Measurements from ENCODE around the gene ELOVL6.
A peak's percentile ranks its signal among the peaks of the same experiment; 100 is the strongest.

The ELOVL6 gene

GRCh38 chr4:110119880-110120279, 78.5 kb downstream of the ELOVL6 start:
- no CpG with 5 or more reads among the region's 1 CpG for WGBS (ENCODE audit: extremely low coverage, insufficient coverage, low lambda C conversion rate)
- Histone ChIP-seq H3K4me2 (ENCODE audit: low read length) (no peak overlapping the region), H3K27me3 (ENCODE audit: insufficient read depth, low read length, poor library complexity) (no peaks in the 10 kb centered on the region), H2BK120ac (ENCODE audit: low read depth, low read length) (no peak overlapping the region), H2AK5ac (ENCODE audit: low read length) (no peak overlapping the region), H3K79me1 (ENCODE audit: low read length) (peaks cover 12% of the 10 kb centered on the region), H3K56ac (ENCODE audit: low read length) (no peak overlapping the region), H3K4me1 (ENCODE audit: control insufficient read depth, low read depth, low read length) (peaks cover 4% of the 10 kb centered on the region), H3K4ac (ENCODE audit: low read depth, low read length) (no peak overlapping the region), H3K36me3 (ENCODE audit: control insufficient read depth, insufficient read depth, low read length) (no peaks in the 10 kb centered on the region), H3K27ac (ENCODE audit: low read depth, low read length) (peak overlapping the region; percentile 0), H2BK15ac (replicated peaks; ENCODE audit: low read depth) (no peak overlapping the region), H3K18ac (ENCODE audit: low read length) (no peak overlapping the region), H3K9ac (ENCODE audit: low read length) (no peak overlapping the region), H3K4me3 (ENCODE audit: low read length) (no peak overlapping the region), H4K8ac (ENCODE audit: low read depth, low read length) (no peak overlapping the region), H4K5ac (ENCODE audit: low read length) (no peak overlapping the region), H2BK5ac (ENCODE audit: low read length) (no peak overlapping the region), H3K79me2 (ENCODE audit: control insufficient read depth, insufficient read depth, low read length) (peaks cover 2% of the 10 kb centered on the region), H3K23ac (ENCODE audit: low read length) (no peak overlapping the region)
- DNase-seq: peak; percentile 61

GRCh38 chr4:110119337-110119736, 79.1 kb downstream of the ELOVL6 start:
- Histone ChIP-seq H2BK15ac (replicated peaks; ENCODE audit: low read depth) (no peak overlapping the region), H3K27me3 (ENCODE audit: insufficient read depth, low read length, poor library complexity) (no peaks in the 10 kb centered on the region), H3K36me3 (ENCODE audit: control insufficient read depth, insufficient read depth, low read length) (no peaks in the 10 kb centered on the region), H3K9ac (ENCODE audit: low read length) (no peak overlapping the region), H3K56ac (ENCODE audit: low read length) (no peak overlapping the region), H3K4me2 (ENCODE audit: low read length) (no peak overlapping the region), H3K27ac (ENCODE audit: low read depth, low read length) (no peak overlapping the region), H4K5ac (ENCODE audit: low read length) (no peak overlapping the region), H3K79me1 (ENCODE audit: low read length) (peaks cover 12% of the 10 kb centered on the region), H3K23ac (ENCODE audit: low read length) (no peak overlapping the region), H3K18ac (ENCODE audit: low read length) (no peak overlapping the region), H3K4ac (ENCODE audit: low read depth, low read length) (peak overlapping the region; percentile 57), H4K8ac (ENCODE audit: low read depth, low read length) (no peak overlapping the region), H2BK5ac (ENCODE audit: low read length) (no peak overlapping the region), H2AK5ac (ENCODE audit: low read length) (no peak overlapping the region), H2BK120ac (ENCODE audit: low read depth, low read length) (no peak overlapping the region), H3K4me3 (ENCODE audit: low read length) (no peak overlapping the region), H3K79me2 (ENCODE audit: control insufficient read depth, insufficient read depth, low read length) (peaks cover 2% of the 10 kb centered on the region), H3K4me1 (ENCODE audit: control insufficient read depth, low read depth, low read length) (peaks cover 4% of the 10 kb centered on the region)
- no peak for DNase-seq
- WGBS (ENCODE audit: extremely low coverage, insufficient coverage, low lambda C conversion rate): no CpG with 5 or more reads among the region's 3 CpGs

GRCh38 chr4:110112056-110112455, 86.4 kb downstream of the ELOVL6 start:
- H3K4me1 ChIP-seq (ENCODE audit: control insufficient read depth, low read depth, low read length): peaks cover 2% of the 10 kb centered on the region
- H3K9ac ChIP-seq (ENCODE audit: low read length): no peak overlapping the region
- no peak overlapping the region for H4K5ac ChIP-seq (ENCODE audit: low read length)
- DNase-seq: no peak
- H3K4me3 ChIP-seq (ENCODE audit: low read length): no peak overlapping the region
- no peak overlapping the region for H3K23ac ChIP-seq (ENCODE audit: low read length)
- H3K4ac ChIP-seq (ENCODE audit: low read depth, low read length): no peak overlapping the region
- peaks cover 2% of the 10 kb centered on the region for H3K79me1 ChIP-seq (ENCODE audit: low read length)
- H4K8ac ChIP-seq (ENCODE audit: low read depth, low read length): no peak overlapping the region
- H3K56ac ChIP-seq (ENCODE audit: low read length): no peak overlapping the region
- no peaks in the 10 kb centered on the region for H3K27me3 ChIP-seq (ENCODE audit: insufficient read depth, low read length, poor library complexity)
- no peak overlapping the region for H2AK5ac ChIP-seq (ENCODE audit: low read length)
- H3K36me3 ChIP-seq (ENCODE audit: control insufficient read depth, insufficient read depth, low read length): no peaks in the 10 kb centered on the region
- no peak overlapping the region for H3K27ac ChIP-seq (ENCODE audit: low read depth, low read length)
- H3K79me2 ChIP-seq (ENCODE audit: control insufficient read depth, insufficient read depth, low read length): no peaks in the 10 kb centered on the region
- no peak overlapping the region for H3K18ac ChIP-seq (ENCODE audit: low read length)
- H2BK120ac ChIP-seq (ENCODE audit: low read depth, low read length): no peak overlapping the region
- H2BK5ac ChIP-seq (ENCODE audit: low read length): no peak overlapping the region
- H2BK15ac ChIP-seq (replicated peaks; ENCODE audit: low read depth): no peak overlapping the region
- H3K4me2 ChIP-seq (ENCODE audit: low read length): no peak overlapping the region
- no CpG with 5 or more reads among the region's 4 CpGs for WGBS (ENCODE audit: extremely low coverage, insufficient coverage, low lambda C conversion rate)

GRCh38 chr4:110109455-110109854, 89.0 kb downstream of the ELOVL6 start:
- no CpG with 5 or more reads among the region's 3 CpGs for WGBS (ENCODE audit: extremely low coverage, insufficient coverage, low lambda C conversion rate)
- no peak overlapping the region for H2BK5ac ChIP-seq (ENCODE audit: low read length)
- no peak overlapping the region for H3K4me3 ChIP-seq (ENCODE audit: low read length)
- no peak overlapping the region for H4K5ac ChIP-seq (ENCODE audit: low read length)
- H3K9ac ChIP-seq (ENCODE audit: low read length): no peak overlapping the region
- peaks cover 6% of the 10 kb centered on the region for H3K4me1 ChIP-seq (ENCODE audit: control insufficient read depth, low read depth, low read length)
- H3K4me2 ChIP-seq (ENCODE audit: low read length): no peak overlapping the region
- DNase-seq: no peak
- no peak overlapping the region for H2BK120ac ChIP-seq (ENCODE audit: low read depth, low read length)
- H4K8ac ChIP-seq (ENCODE audit: low read depth, low read length): no peak overlapping the region
- no peak overlapping the region for H3K56ac ChIP-seq (ENCODE audit: low read length)
- H2BK15ac ChIP-seq (replicated peaks; ENCODE audit: low read depth): no peak overlapping the region
- H3K4ac ChIP-seq (ENCODE audit: low read depth, low read length): no peak overlapping the region
- H3K79me1 ChIP-seq (ENCODE audit: low read length): no peaks in the 10 kb centered on the region
- no peak overlapping the region for H2AK5ac ChIP-seq (ENCODE audit: low read length)
- no peaks in the 10 kb centered on the region for H3K27me3 ChIP-seq (ENCODE audit: insufficient read depth, low read length, poor library complexity)
- no peak overlapping the region for H3K23ac ChIP-seq (ENCODE audit: low read length)
- H3K36me3 ChIP-seq (ENCODE audit: control insufficient read depth, insufficient read depth, low read length): no peaks in the 10 kb centered on the region
- no peak overlapping the region for H3K27ac ChIP-seq (ENCODE audit: low read depth, low read length)
- no peak overlapping the region for H3K18ac ChIP-seq (ENCODE audit: low read length)
- H3K79me2 ChIP-seq (ENCODE audit: control insufficient read depth, insufficient read depth, low read length): no peaks in the 10 kb centered on the region

GRCh38 chr4:110108960-110109359, 89.5 kb downstream of the ELOVL6 start:
- H3K79me1 ChIP-seq (ENCODE audit: low read length): no peaks in the 10 kb centered on the region
- H3K4me2 ChIP-seq (ENCODE audit: low read length): no peak overlapping the region
- H2BK15ac ChIP-seq (replicated peaks; ENCODE audit: low read depth): no peak overlapping the region
- H4K5ac ChIP-seq (ENCODE audit: low read length): no peak overlapping the region
- no peak overlapping the region for H2BK5ac ChIP-seq (ENCODE audit: low read length)
- no peak overlapping the region for H3K56ac ChIP-seq (ENCODE audit: low read length)
- H3K27me3 ChIP-seq (ENCODE audit: insufficient read depth, low read length, poor library complexity): no peaks in the 10 kb centered on the region
- no peak for DNase-seq
- H2BK120ac ChIP-seq (ENCODE audit: low read depth, low read length): no peak overlapping the region
- no peak overlapping the region for H3K23ac ChIP-seq (ENCODE audit: low read length)
- no CpG with 5 or more reads among the region's 1 CpG for WGBS (ENCODE audit: extremely low coverage, insufficient coverage, low lambda C conversion rate)
- no peaks in the 10 kb centered on the region for H3K79me2 ChIP-seq (ENCODE audit: control insufficient read depth, insufficient read depth, low read length)
- H4K8ac ChIP-seq (ENCODE audit: low read depth, low read length): no peak overlapping the region
- H3K36me3 ChIP-seq (ENCODE audit: control insufficient read depth, insufficient read depth, low read length): no peaks in the 10 kb centered on the region
- H3K4me3 ChIP-seq (ENCODE audit: low read length): no peak overlapping the region
- no peak overlapping the region for H3K9ac ChIP-seq (ENCODE audit: low read length)
- peaks cover 6% of the 10 kb centered on the region for H3K4me1 ChIP-seq (ENCODE audit: control insufficient read depth, low read depth, low read length)
- H3K27ac ChIP-seq (ENCODE audit: low read depth, low read length): no peak overlapping the region
- H3K18ac ChIP-seq (ENCODE audit: low read length): no peak overlapping the region
- H2AK5ac ChIP-seq (ENCODE audit: low read length): no peak overlapping the region
- no peak overlapping the region for H3K4ac ChIP-seq (ENCODE audit: low read depth, low read length)

- Histone ChIP-seq H3K23ac (ENCODE audit: low read length) (no peak overlapping the region), H2BK120ac (ENCODE audit: low read depth, low read length) (no peak overlapping the region), H3K4ac (ENCODE audit: low read depth, low read length) (no peak overlapping the region), H3K56ac (ENCODE audit: low read length) (no peak overlapping the region), H3K9ac (ENCODE audit: low read length) (no peak overlapping the region), H2BK5ac (ENCODE audit: low read length) (no peak overlapping the region), H2BK15ac (replicated peaks; ENCODE audit: low read depth) (no peak overlapping the region), H3K36me3 (ENCODE audit: control insufficient read depth, insufficient read depth, low read length) (no peaks in the 10 kb centered on the region), H3K18ac (ENCODE audit: low read length) (no peak overlapping the region), H3K4me1 (ENCODE audit: control insufficient read depth, low read depth, low read length) (peaks cover 6% of the 10 kb centered on the region), H3K27ac (ENCODE audit: low read depth, low read length) (no peak overlapping the region), H2AK5ac (ENCODE audit: low read length) (no peak overlapping the region), H4K5ac (ENCODE audit: low read length) (no peak overlapping the region), H3K4me2 (ENCODE audit: low read length) (no peak overlapping the region), H3K79me2 (ENCODE audit: control insufficient read depth, insufficient read depth, low read length) (no peaks in the 10 kb centered on the region), H3K27me3 (ENCODE audit: insufficient read depth, low read length, poor library complexity) (no peaks in the 10 kb centered on the region), H3K79me1 (ENCODE audit: low read length) (no peaks in the 10 kb centered on the region), H4K8ac (ENCODE audit: low read depth, low read length) (no peak overlapping the region), H3K4me3 (ENCODE audit: low read length) (no peak overlapping the region)
- WGBS (ENCODE audit: extremely low coverage, insufficient coverage, low lambda C conversion rate): no CpG with 5 or more reads among the region's 3 CpGs
- no peak for DNase-seq
Measured at GRCh38 chr4:110108422-110108821, 90.0 kb downstream of the ELOVL6 start.

Measured in mesendoderm (in vitro differentiated cells).